NCI-H2107 treated with DMSO at 0.1 percent for 48 hours (cell line): ENCODE data around the gene TEX261.

Experiments used
- DNase-seq: peaks from one replicate; lab custom pipeline; 2025; ENCODE audit not compliant: unreplicated experiment; lab: John Stamatoyannopoulos, UW

The TEX261 gene

DNA sequence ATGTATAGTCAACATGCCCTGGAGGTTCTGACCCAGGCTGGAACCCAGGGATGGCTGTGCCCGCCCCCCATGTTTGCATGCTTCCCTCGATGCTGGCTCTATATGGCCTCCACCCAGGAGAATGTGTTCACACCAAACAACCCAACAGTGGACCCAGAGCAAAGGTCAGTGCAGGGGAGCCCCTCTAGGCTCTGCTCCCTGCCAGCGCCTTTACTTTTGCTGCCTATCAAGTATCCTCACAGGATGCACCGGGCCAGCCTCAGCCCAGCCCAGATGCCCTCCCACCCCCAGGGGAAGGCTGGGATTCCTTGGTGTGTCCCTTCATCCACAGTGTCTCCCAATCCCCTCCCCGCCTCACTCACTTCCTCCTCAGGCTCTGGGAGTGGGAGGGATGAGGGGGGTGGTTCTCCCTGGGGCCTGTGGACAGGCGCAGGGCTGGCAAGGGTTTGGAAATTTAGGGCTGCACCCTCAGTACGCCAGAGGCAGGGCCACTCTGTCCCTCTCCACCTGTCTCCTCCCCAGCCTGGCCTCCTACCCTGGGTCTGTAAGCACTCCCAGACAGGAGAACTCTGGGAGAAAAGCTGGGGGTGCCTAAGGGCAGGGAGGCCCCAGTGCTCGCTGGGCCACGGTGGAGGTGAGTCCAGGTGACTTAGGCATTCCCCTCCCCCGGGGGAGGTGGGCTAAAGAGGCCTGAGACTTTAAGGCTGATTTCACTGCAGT, 56.6 kb downstream of the TEX261 start:
- DNase-seq = no peak

DNA sequence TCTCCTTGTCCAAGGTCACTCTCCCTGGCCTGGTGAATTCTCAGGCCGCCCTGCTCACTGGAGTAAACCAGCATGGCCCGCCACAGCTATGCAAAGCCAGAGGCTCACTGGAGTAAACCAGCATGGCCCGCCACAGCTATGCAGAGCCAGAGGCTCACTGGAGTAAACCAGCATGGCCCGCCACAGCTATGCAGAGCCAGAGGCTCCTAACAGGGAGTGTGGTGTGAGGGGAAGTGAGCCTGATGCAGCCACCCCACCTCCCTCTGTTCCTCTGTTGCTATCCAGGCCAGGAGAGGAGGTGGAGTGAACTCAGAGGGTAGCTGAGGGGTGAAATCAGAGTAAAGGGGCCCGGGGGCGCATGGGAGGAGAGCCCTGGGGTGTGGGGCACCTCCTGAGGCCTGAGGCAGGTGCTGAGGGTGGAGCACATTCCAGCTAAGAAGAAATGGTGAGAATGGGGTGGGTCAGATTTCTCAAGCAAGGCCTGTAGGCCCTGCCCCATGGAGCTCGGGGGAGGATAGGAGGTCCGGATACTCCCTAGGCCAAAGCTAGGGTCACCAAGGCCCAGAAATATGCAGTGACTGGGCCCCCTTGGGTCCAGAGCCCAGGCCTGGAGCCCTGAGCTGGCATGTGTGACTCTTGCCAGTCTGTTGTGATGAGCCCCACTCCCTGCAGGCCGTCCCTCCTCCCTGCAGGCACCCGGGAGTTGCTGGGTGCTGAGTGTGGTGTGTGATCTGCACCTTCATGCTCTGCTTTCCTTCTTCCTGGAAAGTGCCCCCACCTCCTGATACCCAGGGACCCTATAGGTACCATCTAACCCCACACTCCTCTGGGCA, 57.5 kb downstream of the TEX261 start:
- DNase-seq = no peak

- DNase-seq = peak; percentile 46
These were observed 58.3 kb downstream of the TEX261 start for GRCh38 chr2:70936165-70936978.
